ENCODE measurements around the gene STH.

DNA sequence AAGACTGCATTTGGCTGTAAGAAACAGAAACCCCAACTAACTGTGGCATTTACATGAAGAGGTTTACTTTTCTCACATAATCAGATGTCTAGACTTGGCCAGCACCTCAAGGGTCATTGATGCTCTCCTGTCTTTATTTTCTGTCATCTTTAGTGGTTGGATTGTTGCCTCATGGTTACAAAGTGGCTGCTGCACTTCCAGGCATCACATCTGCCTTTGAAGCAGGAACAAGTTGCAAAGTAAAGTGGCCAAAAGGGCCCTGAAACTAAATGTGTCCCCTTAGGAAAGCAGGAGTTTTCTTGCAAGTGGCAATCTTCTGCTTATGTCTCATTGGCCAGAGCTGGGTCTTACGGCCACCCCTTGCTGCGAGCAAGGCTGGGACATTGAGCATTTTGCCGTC is 26.5 kb upstream of the STH start:
- TF ChIP-seq, protein P1, sequence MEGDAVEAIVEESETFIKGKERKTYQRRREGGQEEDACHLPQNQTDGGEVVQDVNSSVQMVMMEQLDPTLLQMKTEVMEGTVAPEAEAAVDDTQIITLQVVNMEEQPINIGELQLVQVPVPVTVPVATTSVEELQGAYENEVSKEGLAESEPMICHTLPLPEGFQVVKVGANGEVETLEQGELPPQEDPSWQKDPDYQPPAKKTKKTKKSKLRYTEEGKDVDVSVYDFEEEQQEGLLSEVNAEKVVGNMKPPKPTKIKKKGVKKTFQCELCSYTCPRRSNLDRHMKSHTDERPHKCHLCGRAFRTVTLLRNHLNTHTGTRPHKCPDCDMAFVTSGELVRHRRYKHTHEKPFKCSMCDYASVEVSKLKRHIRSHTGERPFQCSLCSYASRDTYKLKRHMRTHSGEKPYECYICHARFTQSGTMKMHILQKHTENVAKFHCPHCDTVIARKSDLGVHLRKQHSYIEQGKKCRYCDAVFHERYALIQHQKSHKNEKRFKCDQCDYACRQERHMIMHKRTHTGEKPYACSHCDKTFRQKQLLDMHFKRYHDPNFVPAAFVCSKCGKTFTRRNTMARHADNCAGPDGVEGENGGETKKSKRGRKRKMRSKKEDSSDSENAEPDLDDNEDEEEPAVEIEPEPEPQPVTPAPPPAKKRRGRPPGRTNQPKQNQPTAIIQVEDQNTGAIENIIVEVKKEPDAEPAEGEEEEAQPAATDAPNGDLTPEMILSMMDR (IDR thresholded peaks at IDR 0.05) = no peak
- no peak for TF ChIP-seq POLR2A (IDR thresholded peaks at IDR 0.05)

All from adrenal gland (tissue), 5 donors.